ENCODE measurements around the gene GNAT2.

Gene GNAT2

GRCh38 chr1:109632671-109633346 is 13.4 kb upstream of the GNAT2 start:
- H3K27me3 ChIP-seq: no peaks in the 10 kb centered on the region
- no peak for TF ChIP-seq Cebpa-rat (IDR thresholded peaks at IDR 0.05)
- peak overlapping the region in 5 of 11 experiments; percentile 13 to 50 (median 29); a peak in 5 of 22 replicates for H3K9ac ChIP-seq
- H3K9me3 ChIP-seq (replicated peaks in 1 of 11): no peaks in the 10 kb centered on the region
- H4K20me1 ChIP-seq: peaks cover 0 to 40% (median 21%) of the 10 kb centered on the region in 11 experiments; a peak in 15 of 22 replicates
- H3K4me2 ChIP-seq: peak overlapping the region in 3 of 11 experiments; percentile 7 to 25 (median 12); a peak in 4 of 22 replicates
- H3K36me3 ChIP-seq: peaks cover 40 to 50% (median 48%) of the 10 kb centered on the region in 11 experiments
- H3K4me1 ChIP-seq: peaks cover 16 to 47% (median 32%) of the 10 kb centered on the region in 10 experiments
- peak overlapping the region in 4 of 11 experiments; percentile 1 to 34 (median 17); a peak in 3 of 22 replicates for H3K27ac ChIP-seq
- no peak overlapping the region for H3K4me3 ChIP-seq

- H3K36me3 ChIP-seq: peaks cover 50 to 60% (median 58%) of the 10 kb centered on the region in 11 experiments
- peak overlapping the region in 3 of 11 experiments; percentile 7 to 25 (median 10); a peak in 2 of 22 replicates for H3K4me2 ChIP-seq
- H3K27ac ChIP-seq: peak overlapping the region in 3 of 11 experiments; percentile 1 to 15 (median 14); a peak in 2 of 22 replicates
- H3K4me1 ChIP-seq: peaks cover 26 to 56% (median 37%) of the 10 kb centered on the region in 10 experiments
- no peak for TF ChIP-seq Cebpa-rat (IDR thresholded peaks at IDR 0.05)
- no peaks in the 10 kb centered on the region for H3K9me3 ChIP-seq (replicated peaks in 1 of 11)
- peak overlapping the region in 7 of 11 experiments; percentile 8 to 50 (median 29); a peak in 5 of 22 replicates for H3K9ac ChIP-seq
- no peaks in the 10 kb centered on the region for H3K27me3 ChIP-seq
- H4K20me1 ChIP-seq: peaks cover 0 to 50% (median 31%) of the 10 kb centered on the region in 11 experiments; a peak in 19 of 22 replicates
- H3K4me3 ChIP-seq: no peak overlapping the region
These were observed 12.4 kb upstream of the GNAT2 start for GRCh38 chr1:109631513-109632505.

GRCh38 chr1:109630898-109631512 is 11.6 kb upstream of the GNAT2 start:
- TF ChIP-seq Cebpa-rat (IDR thresholded peaks at IDR 0.05): no peak
- peaks cover 6 to 58% (median 39%) of the 10 kb centered on the region in 11 experiments; a peak in 20 of 22 replicates for H4K20me1 ChIP-seq
- H3K9me3 ChIP-seq (replicated peaks in 1 of 11): no peaks in the 10 kb centered on the region
- peak overlapping the region in 6 of 11 experiments; percentile 8 to 50 (median 22); a peak in 3 of 22 replicates for H3K9ac ChIP-seq
- peaks cover 19 to 57% (median 36%) of the 10 kb centered on the region in 10 experiments for H3K4me1 ChIP-seq
- no peak overlapping the region for H3K4me3 ChIP-seq
- no peaks in the 10 kb centered on the region for H3K27me3 ChIP-seq
- no peak overlapping the region for H3K4me2 ChIP-seq
- peak overlapping the region in 2 of 11 experiments; percentile 1 to 14; a peak in 2 of 22 replicates for H3K27ac ChIP-seq
- peaks cover 58 to 68% (median 66%) of the 10 kb centered on the region in 11 experiments for H3K36me3 ChIP-seq

DNA sequence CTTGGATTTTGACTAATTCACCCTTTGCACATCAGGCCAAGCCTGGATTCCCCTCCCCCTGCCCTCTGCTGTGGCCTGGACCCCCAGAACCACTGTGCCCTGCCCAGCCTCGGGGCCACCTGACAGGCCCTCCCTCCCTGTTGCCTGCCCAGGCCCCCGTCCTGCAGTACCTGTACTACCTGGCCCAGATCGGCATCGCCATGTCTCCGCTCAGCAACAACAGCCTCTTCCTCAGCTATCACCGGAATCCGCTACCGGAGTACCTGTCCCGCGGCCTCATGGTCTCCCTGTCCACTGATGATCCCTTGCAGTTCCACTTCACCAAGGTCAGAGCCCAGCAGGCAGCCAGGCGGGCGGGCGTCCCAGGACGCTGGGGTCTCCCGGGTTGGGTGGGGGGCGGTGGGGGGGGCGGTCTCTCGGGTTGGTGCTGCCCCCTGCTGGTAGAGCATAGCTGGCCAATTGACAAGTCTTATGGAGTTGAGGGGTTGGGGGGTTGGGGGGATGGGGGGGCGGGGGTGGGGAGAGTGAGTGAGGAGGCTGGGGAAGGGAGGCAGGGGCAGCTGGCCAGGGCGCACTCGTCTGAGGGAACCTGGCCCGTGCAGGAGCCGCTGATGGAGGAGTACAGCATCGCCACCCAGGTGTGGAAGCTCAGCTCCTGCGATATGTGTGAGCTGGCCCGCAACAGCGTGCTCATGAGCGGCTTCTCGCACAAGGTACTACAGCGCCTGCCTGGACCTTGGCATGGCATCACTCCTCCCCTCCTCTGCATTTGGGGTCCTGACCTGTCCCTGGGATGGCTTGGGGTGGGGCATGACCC is 10.9 kb upstream of the GNAT2 start:
- H3K4me3 ChIP-seq: no peak overlapping the region
- peaks cover 20 to 64% (median 40%) of the 10 kb centered on the region in 10 experiments for H3K4me1 ChIP-seq
- peaks cover 61 to 75% (median 71%) of the 10 kb centered on the region in 11 experiments for H3K36me3 ChIP-seq
- no peak overlapping the region for H3K27ac ChIP-seq
- TF ChIP-seq Cebpa-rat (IDR thresholded peaks at IDR 0.05): no peak
- no peaks in the 10 kb centered on the region for H3K9me3 ChIP-seq (replicated peaks in 1 of 11)
- no peak overlapping the region; a peak in 1 of 22 replicates for H3K9ac ChIP-seq
- peaks cover 13 to 65% (median 46%) of the 10 kb centered on the region in 11 experiments; a peak in 21 of 22 replicates for H4K20me1 ChIP-seq
- H3K27me3 ChIP-seq: no peaks in the 10 kb centered on the region
- H3K4me2 ChIP-seq: no peak overlapping the region

DNA sequence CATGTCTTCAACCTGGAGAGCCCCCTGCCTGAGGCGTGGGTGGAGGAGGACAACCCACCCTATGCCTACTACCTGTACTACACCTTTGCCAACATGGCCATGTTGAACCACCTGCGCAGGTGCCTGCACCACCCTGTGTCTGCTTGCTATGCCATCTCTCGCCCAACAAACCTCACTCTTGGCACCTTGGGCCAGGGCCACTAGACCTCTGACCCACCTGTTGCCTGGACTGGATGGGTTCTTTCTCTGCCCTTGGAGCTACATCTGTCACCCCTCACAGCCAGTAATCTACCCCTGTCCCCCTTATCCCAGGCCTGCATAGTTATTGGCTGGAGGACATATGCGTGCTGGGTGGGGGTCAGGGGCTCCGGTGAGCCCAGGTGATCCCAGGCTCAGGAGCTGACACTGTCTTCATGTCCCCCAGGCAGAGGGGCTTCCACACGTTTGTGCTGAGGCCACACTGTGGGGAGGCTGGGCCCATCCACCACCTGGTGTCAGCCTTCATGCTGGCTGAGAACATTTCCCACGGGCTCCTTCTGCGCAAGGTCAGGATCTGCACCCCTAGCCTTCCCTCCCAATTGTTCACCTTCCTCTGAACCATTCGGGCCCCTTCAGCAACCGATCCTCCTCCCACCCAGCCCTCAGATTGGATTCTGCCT is 10.1 kb upstream of the GNAT2 start:
- H3K4me3 ChIP-seq: no peak overlapping the region
- no peak for TF ChIP-seq Cebpa-rat (IDR thresholded peaks at IDR 0.05)
- H3K27ac ChIP-seq: no peak overlapping the region
- no peak overlapping the region for H3K4me2 ChIP-seq
- peaks cover 61 to 76% (median 71%) of the 10 kb centered on the region in 11 experiments for H3K36me3 ChIP-seq
- no peaks in the 10 kb centered on the region for H3K9me3 ChIP-seq (replicated peaks in 1 of 11)
- H3K27me3 ChIP-seq: no peaks in the 10 kb centered on the region
- H3K9ac ChIP-seq: no peak overlapping the region; a peak in 1 of 22 replicates
- peaks cover 20 to 68% (median 48%) of the 10 kb centered on the region in 10 experiments for H3K4me1 ChIP-seq
- peaks cover 21 to 73% (median 54%) of the 10 kb centered on the region in 11 experiments; a peak in 21 of 22 replicates for H4K20me1 ChIP-seq

DNA sequence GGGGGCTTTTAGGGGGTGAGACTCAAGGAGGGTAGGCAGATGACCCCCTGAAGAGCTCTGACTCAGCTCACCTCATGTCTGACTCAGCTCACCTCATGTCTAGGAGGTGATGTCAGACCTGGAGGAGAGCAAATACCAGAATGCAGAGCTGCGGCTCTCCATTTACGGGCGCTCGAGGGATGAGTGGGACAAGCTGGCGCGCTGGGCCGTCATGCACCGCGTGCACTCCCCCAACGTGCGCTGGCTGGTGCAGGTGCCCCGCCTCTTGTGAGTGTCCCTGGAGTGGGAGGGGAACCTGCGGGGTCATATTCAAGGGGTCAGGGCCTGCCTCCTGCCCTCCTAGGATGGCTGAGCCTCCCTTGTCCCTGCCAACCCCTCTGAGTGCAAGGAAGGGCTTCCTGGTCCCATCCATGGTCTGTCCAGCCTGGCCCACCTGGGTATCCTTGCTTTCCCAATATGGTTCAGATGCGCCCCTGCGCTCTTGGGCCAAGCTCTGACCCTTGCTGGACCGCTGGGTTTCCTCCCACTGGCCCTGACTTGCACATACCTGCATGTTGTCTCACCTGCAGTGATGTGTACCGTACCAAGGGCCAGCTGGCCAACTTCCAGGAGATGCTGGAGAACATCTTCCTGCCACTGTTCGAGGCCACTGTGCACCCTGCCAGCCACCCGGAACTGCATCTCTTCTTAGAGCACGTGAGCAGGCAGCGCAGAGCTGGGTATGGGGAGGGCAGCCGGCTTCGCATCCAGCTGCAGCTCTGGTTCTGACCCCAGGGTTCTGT is 9.3 kb upstream of the GNAT2 start:
- H3K27ac ChIP-seq: no peak overlapping the region
- H3K9ac ChIP-seq: no peak overlapping the region
- no peak for TF ChIP-seq Cebpa-rat (IDR thresholded peaks at IDR 0.05)
- H3K27me3 ChIP-seq: no peaks in the 10 kb centered on the region
- H3K4me1 ChIP-seq: peaks cover 21 to 75% (median 53%) of the 10 kb centered on the region in 10 experiments
- peaks cover 61 to 76% (median 71%) of the 10 kb centered on the region in 11 experiments for H3K36me3 ChIP-seq
- no peak overlapping the region for H3K4me3 ChIP-seq
- H3K9me3 ChIP-seq (replicated peaks in 1 of 11): no peaks in the 10 kb centered on the region
- peak overlapping the region in 3 of 11 experiments; percentile 54 to 97 (median 95); a peak in 4 of 22 replicates for H3K4me2 ChIP-seq
- H4K20me1 ChIP-seq: peaks cover 25 to 81% (median 62%) of the 10 kb centered on the region in 11 experiments; a peak in 21 of 22 replicates

Data from BLaER1 treated with 17β-estradiol and CSF1 and Interleukin-3, amounts not matched to agents 10 nM and 100 nM (cell line).